AG09319 (cell line): ENCODE data around the gene ABCG2.
"Not testable (repeated sequence)": the region's sequence is repeated elsewhere in the genome, so short reads cannot be mapped to it uniquely, and the experiment has no call there.

Experiments used
- DNase-seq: peaks from one replicate; pipeline ENCODE4 v3.0.0-alpha.2; 2010; ENCODE audit warnings: low read depth; ENCODE audit errors: extremely low read depth
- CTCF ChIP-seq: IDR thresholded peaks from 2 replicates; pipeline ENCODE4 v1.5.1; 2011; ENCODE audit warnings: low read depth, mild to moderate bottlenecking, inconsistent platforms, low read length, moderate library complexity

Gene ABCG2

GRCh38 chr4:88115587-88115986 is 42.9 kb downstream of the ABCG2 start:
- TF ChIP-seq CTCF, result no peak
- no peak for DNase-seq

- no peak for DNase-seq
- TF ChIP-seq CTCF, result no peak
Measured at GRCh38 chr4:88112856-88113255, 45.6 kb downstream of the ABCG2 start.

- DNase-seq, result no peak
Measured at GRCh38 chr4:88110826-88111225, 47.6 kb downstream of the ABCG2 start.

GRCh38 chr4:88109123-88109881 is 49.1 kb downstream of the ABCG2 start:
- DNase-seq, result no peak
- no peak for TF ChIP-seq CTCF

More at GRCh38 chr4:88110826-88111225, 47.6 kb downstream of the ABCG2 start:
- no peak for TF ChIP-seq CTCF

- no peak for TF ChIP-seq CTCF
- DNase-seq, result no peak
Measured at GRCh38 chr4:88108747-88109122, 49.7 kb downstream of the ABCG2 start.

- not testable (repeated sequence) for DNase-seq
Measured at GRCh38 chr4:88108108-88108465, 50.4 kb downstream of the ABCG2 start.

- TF ChIP-seq CTCF, result no peak
- no peak for DNase-seq
Measured at GRCh38 chr4:88107406-88108107, 50.9 kb downstream of the ABCG2 start.
